ENCODE data around the gene MAP2K3. TPM values are rescaled to one million over a fixed set of nuclear protein-coding genes. Genes with fewer than 3 reads are reported as not detected.

MAP2K3 gene
- total and polyA plus RNA-seq, 11 donors, result 29.4 to 170 (median 54.4) TPM

- ATAC-seq (no peak), DNase-seq (peak in 1 of 5 donors; percentile 52)
- TF ChIP-seq CTCF (IDR thresholded peaks at IDR 0.05), result no peak
- no peak for TF ChIP-seq POLR2A (IDR thresholded peaks at IDR 0.05)
- peaks cover 0 to 56% (median 21%) of the 10 kb centered on the region in 12 donors for H3K4me1 ChIP-seq
- peak overlapping the region in 1 of 12 donors; percentile 4 for H3K27ac ChIP-seq
- 59 to 66% (median 63%) methylated on average over 10 of the region's 10 CpGs for WGBS, 4 donors
- H3K27me3 ChIP-seq, result no peaks in the 10 kb centered on the region
- intact Hi-C loops (cut with DNase I), result loop anchor here in 1 of 10 donors (10.0 kb wide), 1 partner anchor 1147 kb away; no protein-coding TSS in a partner anchor
- no peaks in the 10 kb centered on the region for H3K9me3 ChIP-seq
- no peak overlapping the region for H3K4me3 ChIP-seq
- H3K36me3 ChIP-seq, result peaks cover under 1 to 52% (median 42%) of the 10 kb centered on the region in 9 donors
Observed at GRCh38 chr17:21297597-21297996, 13.1 kb downstream of the MAP2K3 start.

GRCh38 chr17:21298056-21298982 lies 13.8 kb downstream of the MAP2K3 start:
- peaks cover 2 to 59% (median 50%) of the 10 kb centered on the region in 9 donors for H3K36me3 ChIP-seq
- peak overlapping the region in 1 of 12 donors; percentile 4 for H3K27ac ChIP-seq
- TF ChIP-seq POLR2A (IDR thresholded peaks at IDR 0.05), result no peak
- no peak for TF ChIP-seq CTCF (IDR thresholded peaks at IDR 0.05)
- no peaks in the 10 kb centered on the region for H3K9me3 ChIP-seq
- H3K4me3 ChIP-seq, result no peak overlapping the region
- H3K27me3 ChIP-seq, result no peaks in the 10 kb centered on the region
- ATAC-seq, result no peak
- 76 to 78% (median 77%) methylated on average over 22 of the region's 22 CpGs for WGBS, 4 donors
- peaks cover 0 to 52% (median 21%) of the 10 kb centered on the region in 12 donors for H3K4me1 ChIP-seq
- intact Hi-C loops (cut with DNase I), result loop anchor here in 1 of 10 donors (10.0 kb wide), 1 partner anchor 1146 kb away; no protein-coding TSS in a partner anchor
- peak in 1 of 5 donors; percentile 60 for DNase-seq

- DNase-seq, result no peak
- no peak for ATAC-seq
- intact Hi-C loops (cut with DNase I), result loop anchor here in 1 of 10 donors (10.0 kb wide), 1 partner anchor 1146 kb away; no protein-coding TSS in a partner anchor
- TF ChIP-seq POLR2A (IDR thresholded peaks at IDR 0.05) (no peak), CTCF (IDR thresholded peaks at IDR 0.05) (no peak)
- Histone ChIP-seq H3K27me3 (no peaks in the 10 kb centered on the region), H3K9me3 (no peaks in the 10 kb centered on the region), H3K27ac (no peak overlapping the region), H3K36me3 (peaks cover 2 to 61% (median 57%) of the 10 kb centered on the region in 9 donors), H3K4me1 (peaks cover 0 to 45% (median 21%) of the 10 kb centered on the region in 12 donors), H3K4me3 (no peak overlapping the region)
- WGBS, 4 donors, result 50 to 70% (median 57%) methylated on average over 13 of the region's 13 CpGs
Observed at GRCh38 chr17:21298983-21299519, 14.5 kb downstream of the MAP2K3 start.
